ENCODE results near the gene TAX1BP1.

TAX1BP1 gene

GRCh38 chr7:27700501-27700900, 39.5 kb upstream of the TAX1BP1 start:
- in situ Hi-C loops (cut with MboI; ENCODE audit: low pct_unique_long_range_greater_than_20kb, low sequenced_read_pairs, unreplicated experiment) = no loop called here
- no peak for DNase-seq (ENCODE audit: low spot score)
- no peak for TF ChIP-seq CTCF (IDR thresholded peaks at IDR 0.05; ENCODE audit: extremely low read depth, insufficient read depth, missing control alignments)

GRCh38 chr7:27703181-27703580, 36.8 kb upstream of the TAX1BP1 start:
- TF ChIP-seq CTCF (IDR thresholded peaks at IDR 0.05; ENCODE audit: extremely low read depth, insufficient read depth, missing control alignments) = no peak
- no peak for DNase-seq (ENCODE audit: low spot score)
- in situ Hi-C loops (cut with MboI; ENCODE audit: low pct_unique_long_range_greater_than_20kb, low sequenced_read_pairs, unreplicated experiment) = no loop called here

- no peak for TF ChIP-seq CTCF (IDR thresholded peaks at IDR 0.05; ENCODE audit: extremely low read depth, insufficient read depth, missing control alignments)
- in situ Hi-C loops (cut with MboI; ENCODE audit: low pct_unique_long_range_greater_than_20kb, low sequenced_read_pairs, unreplicated experiment) = no loop called here
- no peak for DNase-seq (ENCODE audit: low spot score)
Observed at GRCh38 chr7:27704422-27705199, 35.4 kb upstream of the TAX1BP1 start.

GRCh38 chr7:27705200-27705594, 34.8 kb upstream of the TAX1BP1 start:
- in situ Hi-C loops (cut with MboI; ENCODE audit: low pct_unique_long_range_greater_than_20kb, low sequenced_read_pairs, unreplicated experiment) = no loop called here
- DNase-seq (ENCODE audit: low spot score) = no peak

GRCh38 chr7:27708485-27708884, 31.5 kb upstream of the TAX1BP1 start:
- in situ Hi-C loops (cut with MboI; ENCODE audit: low pct_unique_long_range_greater_than_20kb, low sequenced_read_pairs, unreplicated experiment) = no loop called here
- no peak for TF ChIP-seq CTCF (IDR thresholded peaks at IDR 0.05; ENCODE audit: extremely low read depth, insufficient read depth, missing control alignments)
- no peak for DNase-seq (ENCODE audit: low spot score)

More at GRCh38 chr7:27705200-27705594, 34.8 kb upstream of the TAX1BP1 start:
- no peak for TF ChIP-seq CTCF (IDR thresholded peaks at IDR 0.05; ENCODE audit: extremely low read depth, insufficient read depth, missing control alignments)

- no peak for DNase-seq (ENCODE audit: low spot score)
- in situ Hi-C loops (cut with MboI; ENCODE audit: low pct_unique_long_range_greater_than_20kb, low sequenced_read_pairs, unreplicated experiment) = no loop called here
- TF ChIP-seq CTCF (IDR thresholded peaks at IDR 0.05; ENCODE audit: extremely low read depth, insufficient read depth, missing control alignments) = no peak
Observed at GRCh38 chr7:27709137-27710075, 30.6 kb upstream of the TAX1BP1 start.
